Upper lobe of left lung (tissue), 6 donors: ENCODE measurements around the gene LRRC66. TPM values are rescaled to one million over a fixed set of nuclear protein-coding genes. Genes with fewer than 3 reads are reported as not detected.

Source experiments
- ATAC-seq, 2 donors: fragments of 200-7000 bp; cut with Tn5 transposase; one replicate each; pipeline ENCODE4 v1.9.1; 2022; ENCODE audit warnings: mild to moderate bottlenecking in 2 of 2, moderate library complexity in 2 of 2; ENCODE audit not compliant: low FRiP score in 2 of 2
- DNase-seq, 2 donors: peaks; one replicate each; pipeline ENCODE4 v3.0.0-alpha.2; 2019 to 2020
- H3K27ac ChIP-seq, 4 donors: fragments of 200-600 bp; sonication (generic); one replicate each; pipeline ENCODE4 v1.5.1; 2016 to 2019
- H3K27me3 ChIP-seq, 4 donors: fragments of 200-600 bp; sonication (generic); one replicate each; pipeline ENCODE4 v1.5.1; 2017 to 2019
- H3K36me3 ChIP-seq, 4 donors: fragments of 200-600 bp; sonication (generic); one replicate each; pipeline ENCODE4 v1.5.1; 2016 to 2019
- H3K4me1 ChIP-seq, 4 donors: fragments of 200-600 bp; sonication (generic); one replicate each; pipeline ENCODE4 v1.5.1; 2018 to 2019
- H3K4me3 ChIP-seq, 4 donors: fragments of 200-600 bp; sonication (generic); one replicate each; pipeline ENCODE4 v1.5.1; 2017 to 2019; ENCODE audit warnings: mild to moderate bottlenecking in 2 of 4, moderate library complexity in 1 of 4
- H3K9me3 ChIP-seq, 4 donors: fragments of 200-600 bp; sonication (generic); one replicate each; pipeline ENCODE4 v1.5.1; 2018 to 2019
- EP300 ChIP-seq, 4 donors: sonication (generic); formaldehyde crosslinking; IDR thresholded peaks; one replicate each; pipeline ENCODE4 v1.5.1; 2017; ENCODE audit warnings: antibody characterized with exemption in 4 of 4, control low read depth in 2 of 4
- POLR2A ChIP-seq, 4 donors: fragments of 450-650 bp; IDR thresholded peaks; one replicate each; pipeline ENCODE4 v1.5.1; 2016 to 2017; ENCODE audit warnings: antibody characterized with exemption in 4 of 4, mild to moderate bottlenecking in 2 of 4
- POLR2AphosphoS5 ChIP-seq, 2 donors: sonication (generic); formaldehyde crosslinking; IDR thresholded peaks; one replicate each; pipeline ENCODE4 v1.5.1; 2017; ENCODE audit warnings: antibody characterized with exemption in 2 of 2
- WGBS, 2 donors: methylation state at CpG; one replicate each; pipeline ENCODE4 v1.1.5; 2017 to 2018; 5-methylcytosine and 5-hydroxymethylcytosine counted together
- total RNA-seq, 6 donors: library from RNA; depleted of rRNA in 4 of 6; stranded (reverse); fragments of >200 nt in 4 of 6; gene quantifications; one replicate each; pipeline versions ENCODE4 v1.1.0 to v1.2.1, GENCODE V29; 2016 to 2021
- TF ChIP-seq, protein P1 (sequence below), 6 experiments: fragments of 450-650 bp in 4 of 6; fragments of 200-600 bp in 2 of 6; sonication (generic) in 2 of 6; IDR thresholded peaks; one replicate each; pipeline ENCODE4 v1.5.1; 2016 to 2019; ENCODE audit warnings: antibody characterized with exemption in 6 of 6
- donor health status: DM: no; HTN: no; CAD: no; lungs with moderate emphysema.
- donor health status: DM: no; HTN: yes; CAD: no; lungs with severe emphysema.

Gene LRRC66
- total RNA-seq, 6 donors from 2014 or later = 0.06 to 0.79 (median 0.29) TPM; not detected in 2

- ATAC-seq (no peak), DNase-seq (no peak)
- Histone ChIP-seq H3K4me3 (no peak overlapping the region), H3K27ac (no peak overlapping the region), H3K9me3 (no peaks in the 10 kb centered on the region), H3K27me3 (no peaks in the 10 kb centered on the region), H3K4me1 (no peaks in the 10 kb centered on the region), H3K36me3 (no peaks in the 10 kb centered on the region)
- TF ChIP-seq EP300 (IDR thresholded peaks at IDR 0.05) (no peak), POLR2AphosphoS5 (IDR thresholded peaks at IDR 0.05) (no peak), POLR2A (IDR thresholded peaks at IDR 0.05) (no peak)
- TF ChIP-seq, protein P1, sequence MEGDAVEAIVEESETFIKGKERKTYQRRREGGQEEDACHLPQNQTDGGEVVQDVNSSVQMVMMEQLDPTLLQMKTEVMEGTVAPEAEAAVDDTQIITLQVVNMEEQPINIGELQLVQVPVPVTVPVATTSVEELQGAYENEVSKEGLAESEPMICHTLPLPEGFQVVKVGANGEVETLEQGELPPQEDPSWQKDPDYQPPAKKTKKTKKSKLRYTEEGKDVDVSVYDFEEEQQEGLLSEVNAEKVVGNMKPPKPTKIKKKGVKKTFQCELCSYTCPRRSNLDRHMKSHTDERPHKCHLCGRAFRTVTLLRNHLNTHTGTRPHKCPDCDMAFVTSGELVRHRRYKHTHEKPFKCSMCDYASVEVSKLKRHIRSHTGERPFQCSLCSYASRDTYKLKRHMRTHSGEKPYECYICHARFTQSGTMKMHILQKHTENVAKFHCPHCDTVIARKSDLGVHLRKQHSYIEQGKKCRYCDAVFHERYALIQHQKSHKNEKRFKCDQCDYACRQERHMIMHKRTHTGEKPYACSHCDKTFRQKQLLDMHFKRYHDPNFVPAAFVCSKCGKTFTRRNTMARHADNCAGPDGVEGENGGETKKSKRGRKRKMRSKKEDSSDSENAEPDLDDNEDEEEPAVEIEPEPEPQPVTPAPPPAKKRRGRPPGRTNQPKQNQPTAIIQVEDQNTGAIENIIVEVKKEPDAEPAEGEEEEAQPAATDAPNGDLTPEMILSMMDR (IDR thresholded peaks at IDR 0.05) = no peak
- WGBS, 2 donors = 72 to 87% methylated on average over 7 of the region's 7 CpGs
Observed at GRCh38 chr4:52015366-52015765, 4.8 kb downstream of the LRRC66 start.

GRCh38 chr4:52014903-52015302, 5.3 kb downstream of the LRRC66 start:
- Histone ChIP-seq H3K9me3 (no peaks in the 10 kb centered on the region), H3K27me3 (no peaks in the 10 kb centered on the region), H3K4me1 (no peaks in the 10 kb centered on the region), H3K36me3 (no peaks in the 10 kb centered on the region), H3K27ac (no peak overlapping the region), H3K4me3 (no peak overlapping the region)
- 55 to 78% methylated on average over 1 of the region's 1 CpG for WGBS, 2 donors
- no peak for TF ChIP-seq EP300 (IDR thresholded peaks at IDR 0.05)
- no peak for TF ChIP-seq POLR2AphosphoS5 (IDR thresholded peaks at IDR 0.05)
- TF ChIP-seq, protein P1 (IDR thresholded peaks at IDR 0.05) = no peak
- no peak for TF ChIP-seq POLR2A (IDR thresholded peaks at IDR 0.05)
- ATAC-seq (peak in 1 of 2 donors; percentile 29), DNase-seq (no peak)

- ATAC-seq (no peak), DNase-seq (no peak)
- TF ChIP-seq, protein P1 (IDR thresholded peaks at IDR 0.05) = no peak
- TF ChIP-seq POLR2AphosphoS5 (IDR thresholded peaks at IDR 0.05) (no peak), POLR2A (IDR thresholded peaks at IDR 0.05) (no peak), EP300 (IDR thresholded peaks at IDR 0.05) (no peak)
- H3K4me1 ChIP-seq = no peaks in the 10 kb centered on the region
- no peaks in the 10 kb centered on the region for H3K27me3 ChIP-seq
- no peaks in the 10 kb centered on the region for H3K9me3 ChIP-seq
- no peaks in the 10 kb centered on the region for H3K36me3 ChIP-seq
- WGBS, 2 donors = 71 to 72% methylated on average over 1 of the region's 1 CpG
- no peak overlapping the region for H3K4me3 ChIP-seq
- no peak overlapping the region for H3K27ac ChIP-seq
Observed at GRCh38 chr4:52012651-52013050, 7.5 kb downstream of the LRRC66 start.

DNA sequence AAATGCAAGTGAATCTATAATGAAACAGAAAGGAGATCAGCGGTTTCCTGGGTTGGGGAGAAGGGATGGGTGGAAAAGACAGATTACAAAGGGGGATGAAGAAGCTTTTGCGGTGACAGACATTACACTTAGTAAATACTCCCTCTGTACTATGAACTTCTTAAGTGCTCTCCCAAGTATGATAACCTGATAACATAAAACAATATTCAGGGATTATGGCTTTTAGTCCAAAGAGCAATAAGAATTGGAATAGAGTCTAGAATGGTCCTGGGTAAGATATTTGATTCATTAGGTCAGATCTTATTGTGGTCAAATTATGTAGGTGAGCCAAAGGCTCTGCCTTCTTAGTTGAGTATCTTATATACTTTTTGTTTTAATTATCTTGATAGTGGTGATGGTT, 9.2 kb downstream of the LRRC66 start:
- 91 to 97% methylated on average over 2 of the region's 2 CpGs for WGBS, 2 donors
- ATAC-seq = no peak

GRCh38 chr4:52006887-52007286, 13.3 kb downstream of the LRRC66 start:
- no peaks in the 10 kb centered on the region for H3K4me1 ChIP-seq
- no peaks in the 10 kb centered on the region for H3K9me3 ChIP-seq
- TF ChIP-seq, protein P1 (IDR thresholded peaks at IDR 0.05) = no peak
- no peak for TF ChIP-seq EP300 (IDR thresholded peaks at IDR 0.05)
- TF ChIP-seq POLR2A (IDR thresholded peaks at IDR 0.05) = no peak
- TF ChIP-seq POLR2AphosphoS5 (IDR thresholded peaks at IDR 0.05) = no peak
- no peaks in the 10 kb centered on the region for H3K27me3 ChIP-seq
- H3K36me3 ChIP-seq = no peaks in the 10 kb centered on the region
- 93 to 97% methylated on average over 4 of the region's 4 CpGs for whole genome bisulfite sequencing, 2 donors
- H3K4me3 ChIP-seq = no peak overlapping the region
- H3K27ac ChIP-seq = no peak overlapping the region
- no peak for ATAC-seq
- no peak for DNase-seq

More for the DNA sequence above, 9.2 kb downstream of the LRRC66 start:
- H3K36me3 ChIP-seq = no peaks in the 10 kb centered on the region
- no peaks in the 10 kb centered on the region for H3K4me1 ChIP-seq
- H3K27me3 ChIP-seq = no peaks in the 10 kb centered on the region
- TF ChIP-seq, protein P1 (IDR thresholded peaks at IDR 0.05) = no peak
- TF ChIP-seq EP300 (IDR thresholded peaks at IDR 0.05) (no peak), POLR2A (IDR thresholded peaks at IDR 0.05) (no peak), POLR2AphosphoS5 (IDR thresholded peaks at IDR 0.05) (no peak)
- no peak for DNase-seq
- H3K27ac ChIP-seq = no peak overlapping the region
- no peaks in the 10 kb centered on the region for H3K9me3 ChIP-seq
- H3K4me3 ChIP-seq = no peak overlapping the region
